KBM-7 (cell line): Measurements from ENCODE around the gene VAV2.
"Not testable (repeated sequence)": the region's sequence is repeated elsewhere in the genome, so short reads cannot be mapped to it uniquely, and the experiment has no call there.

Experiments
- DNase-seq: peaks from one replicate; pipeline ENCODE4 v3.0.0-alpha.2; 2015
- in situ Hi-C: fragments of 300-500 bp; cut with MboI; formaldehyde crosslinking; loops from 2 replicates; pipeline ENCODE4 v1.14.3; 2020; ENCODE audit warnings: low sequenced_read_pairs, low pct_unique_long_range_greater_than_20kb, mixed read lengths

VAV2 gene

GRCh38 chr9:133959966-133960567 lies 32.1 kb downstream of the VAV2 start:
- in situ Hi-C loops: no loop called here
- DNase-seq: no peak

- DNase-seq: no peak
Observed at GRCh38 chr9:133959171-133959570, 33.0 kb downstream of the VAV2 start.

GRCh38 chr9:133958756-133959155 lies 33.4 kb downstream of the VAV2 start:
- in situ Hi-C loops: no loop called here
- no peak for DNase-seq

More at GRCh38 chr9:133959171-133959570, 33.0 kb downstream of the VAV2 start:
- in situ Hi-C loops: no loop called here

GRCh38 chr9:133957772-133958171 lies 34.4 kb downstream of the VAV2 start:
- DNase-seq, in situ Hi-C loops: not testable (repeated sequence)

- no peak for DNase-seq
- in situ Hi-C loops: no loop called here
Observed at GRCh38 chr9:133957328-133957727, 34.8 kb downstream of the VAV2 start.

GRCh38 chr9:133956520-133957076 lies 35.5 kb downstream of the VAV2 start:
- DNase-seq: no peak
- in situ Hi-C loops: no loop called here

GRCh38 chr9:133955821-133956411 lies 36.2 kb downstream of the VAV2 start:
- in situ Hi-C loops: no loop called here
- peak; percentile 46 for DNase-seq

GRCh38 chr9:133954862-133955529 lies 37.1 kb downstream of the VAV2 start:
- no peak for DNase-seq

GRCh38 chr9:133953976-133954709 lies 38.0 kb downstream of the VAV2 start:
- no peak for DNase-seq
- in situ Hi-C loops: no loop called here

More at GRCh38 chr9:133954862-133955529, 37.1 kb downstream of the VAV2 start:
- in situ Hi-C loops: no loop called here

GRCh38 chr9:133953621-133953975 lies 38.5 kb downstream of the VAV2 start:
- DNase-seq: no peak
- in situ Hi-C loops: no loop called here

- in situ Hi-C loops: no loop called here
Observed at GRCh38 chr9:133952598-133953550, 39.2 kb downstream of the VAV2 start.

GRCh38 chr9:133951265-133951664 lies 40.9 kb downstream of the VAV2 start:
- no peak for DNase-seq
- in situ Hi-C loops: no loop called here

More at GRCh38 chr9:133952598-133953550, 39.2 kb downstream of the VAV2 start:
- DNase-seq: no peak

GRCh38 chr9:133950629-133951111 lies 41.5 kb downstream of the VAV2 start:
- no peak for DNase-seq
- in situ Hi-C loops: no loop called here

GRCh38 chr9:133950192-133950591 lies 41.9 kb downstream of the VAV2 start:
- in situ Hi-C loops: no loop called here
- no peak for DNase-seq

- in situ Hi-C loops: no loop called here
- no peak for DNase-seq
Observed at GRCh38 chr9:133949486-133950061, 42.5 kb downstream of the VAV2 start.

GRCh38 chr9:133948561-133949485 lies 43.3 kb downstream of the VAV2 start:
- no peak for DNase-seq
- in situ Hi-C loops: no loop called here

GRCh38 chr9:133948131-133948530 lies 44.0 kb downstream of the VAV2 start:
- DNase-seq: no peak
- in situ Hi-C loops: no loop called here
